ENCODE results near the gene RNASEH2A. TPM values are rescaled to one million over a fixed set of nuclear protein-coding genes. Genes with fewer than 3 reads are reported as not detected.
A peak's percentile ranks its signal among the peaks of the same experiment; 100 is the strongest.

The RNASEH2A gene
- total and polyA plus RNA-seq, 2 of the 13 experiments (the other 11 are each of a cell fraction or from before 2014, with no cell fraction given) = 25.1 to 35.8 TPM

- FAIRE-seq (no peak), ATAC-seq (peak; percentile 78), DNase-seq (ENCODE audit: low spot score) (peak; percentile 40)
- H4K20me1 ChIP-seq (ENCODE audit: insufficient read depth, low read length) = no peaks in the 10 kb centered on the region
- ChIA-PET POLR2A (interaction anchor here (0.9 kb wide), 1 partner anchor 28 kb away, joined by 3 read pairs; no protein-coding TSS in a partner anchor), CTCF (ENCODE audit: low intra/inter-chr PET ratio, low total read pairs) (no interaction called here)
- peaks cover 43% of the 10 kb centered on the region for H3K4me1 ChIP-seq (ENCODE audit: insufficient read depth, low read length)
- peak overlapping the region; percentile 52; the same call in 1 of the 2 replicates for H3K9ac ChIP-seq (ENCODE audit: insufficient read depth, low read depth, low read length)
- no peaks in the 10 kb centered on the region for H3K9me3 ChIP-seq (ENCODE audit: low read length)
- 3% methylated on average over 2 of the region's 23 CpGs for WGBS (ENCODE audit: low lambda C conversion rate)
- no TSS peak for BruUV-seq (replicated peaks)
- H3K4me3 ChIP-seq (replicated peaks in 1 of 3; ENCODE audit: insufficient read depth in 1 of 3, low read depth in 2 of 3, low read length in 3 of 3) = peak overlapping the region; percentile 38 to 72 (median 50); a peak in 5 of 6 replicates
- H3K79me2 ChIP-seq (ENCODE audit: insufficient read depth, low read length) = no peaks in the 10 kb centered on the region
- peak overlapping the region; percentile 80 for H3K4me2 ChIP-seq (ENCODE audit: low read depth, low read length)
- peak overlapping the region; percentile 70 for H2AFZ ChIP-seq (ENCODE audit: low read length)
- intact Hi-C loops (cut with micrococcal nuclease; ENCODE audit: unreplicated experiment) = no loop called here
- H3K27ac ChIP-seq (ENCODE audit: extremely low read length, insufficient read depth, low read length) = no peak overlapping the region
- in situ Hi-C loops (cut with HindIII; ENCODE audit: extremely low pct_ligation_motif_present, low pct_unique_long_range_greater_than_20kb) = no loop called here
- peaks cover 0 to 16% of the 10 kb centered on the region in 2 experiments; a peak in 1 of 5 replicates for H3K27me3 ChIP-seq (ENCODE audit: control insufficient read depth in 1 of 2, insufficient read depth in 2 of 2, low read length in 2 of 2)
- H3K36me3 ChIP-seq (replicated peaks in 1 of 2; ENCODE audit: control insufficient read depth in 1 of 2, insufficient read depth in 2 of 2, low read length in 2 of 2) = no peaks in the 10 kb centered on the region
- no peak for TF ChIP-seq ZNF878 (CRISPR knock-in tag; IDR thresholded peaks at IDR 0.05)
- TF ChIP-seq CTCF (CRISPR knock-in tag; IDR thresholded peaks at IDR 0.05) = peak; percentile 26
- peak; percentile 51 for TF ChIP-seq SALL1 (CRISPR knock-in tag; IDR thresholded peaks at IDR 0.05)
- TF ChIP-seq ZNF687 (CRISPR knock-in tag; IDR thresholded peaks at IDR 0.05) = peak; percentile 62; the same call in 1 of the 2 replicates
- no peak for TF ChIP-seq ZFP90 (CRISPR knock-in tag; IDR thresholded peaks at IDR 0.05; ENCODE audit: borderline replicate concordance)
- TF ChIP-seq HNRNPL (IDR thresholded peaks at IDR 0.05; ENCODE audit: low read depth, low read length) = peak; percentile 73; the same call in 1 of the 2 replicates
- TF ChIP-seq SATB2 (CRISPR knock-in tag; IDR thresholded peaks at IDR 0.05) = no peak
- peak; percentile 20; the same call in 1 of the 2 replicates for TF ChIP-seq HOXA3 (CRISPR knock-in tag; IDR thresholded peaks at IDR 0.05)
- peak in 1 of 2 experiments; percentile 31; a peak in 1 of 4 replicates for TF ChIP-seq HMGXB4 (CRISPR knock-in tag; IDR thresholded peaks at IDR 0.05; ENCODE audit: borderline replicate concordance in 1 of 2, low read depth in 1 of 2)
- TF ChIP-seq PATZ1 (CRISPR knock-in tag; IDR thresholded peaks at IDR 0.05) = peak; percentile 33; the same call in 1 of the 2 replicates
- peak; percentile 19; the same call in 1 of the 2 replicates for TF ChIP-seq ELF1 (CRISPR knock-in tag; IDR thresholded peaks at IDR 0.05)
- TF ChIP-seq DRAP1 (CRISPR knock-in tag; IDR thresholded peaks at IDR 0.05) = peak; percentile 39; the same call in 1 of the 2 replicates
- peak; percentile 54 for TF ChIP-seq HDAC1 (CRISPR knock-in tag; IDR thresholded peaks at IDR 0.05)
- TF ChIP-seq CHD4 (IDR thresholded peaks at IDR 0.05; ENCODE audit: borderline replicate concordance, low read length) = no peak
Measured at GRCh38 chr19:12828494-12828893, 22.1 kb downstream of the RNASEH2A start.
